ENCODE data around the gene CNTNAP5.
A peak's percentile ranks its signal among the peaks of the same experiment; 100 is the strongest.

Gene CNTNAP5

DNA sequence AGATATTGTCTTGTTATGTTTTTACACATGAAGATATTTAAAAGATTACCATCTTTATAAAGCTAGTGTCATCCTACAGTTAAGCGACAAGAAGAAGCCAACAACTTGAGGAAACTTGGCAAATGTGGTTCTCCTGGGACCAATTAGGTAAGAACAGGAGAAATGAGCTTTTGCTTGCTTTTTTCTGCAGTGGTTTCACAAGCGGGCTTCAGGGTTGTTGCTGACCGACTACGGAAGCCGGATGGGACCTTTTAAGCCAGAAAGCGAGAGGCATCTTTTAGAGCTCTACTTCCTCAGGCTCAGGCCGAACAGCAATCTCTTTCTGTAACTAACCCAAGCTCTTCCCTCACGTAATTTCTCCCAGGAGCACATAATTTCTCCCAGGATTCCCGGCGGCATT, 256.5 kb downstream of the CNTNAP5 start:
- no peak for DNase-seq

DNA sequence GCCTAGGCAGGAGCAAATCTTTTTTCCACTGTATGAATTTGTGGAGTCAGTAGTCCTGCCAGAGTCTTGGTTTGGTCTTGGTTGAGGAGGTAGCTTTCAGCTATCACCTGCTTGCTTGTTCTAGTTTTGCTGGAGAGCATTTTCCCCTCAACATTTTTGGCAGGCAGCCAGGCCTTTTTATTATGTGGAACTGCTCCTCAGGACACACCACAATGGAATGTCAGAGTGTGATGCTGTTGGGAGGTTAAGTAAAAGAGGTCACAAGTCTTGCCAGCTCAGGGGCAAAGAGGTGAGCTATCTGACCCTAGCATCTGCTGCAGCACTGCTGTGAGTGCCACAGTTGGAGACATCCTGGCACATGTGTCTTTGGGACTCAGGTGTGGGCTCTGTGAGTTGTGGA, 258.0 kb downstream of the CNTNAP5 start:
- DNase-seq, result peak; percentile 47

DNA sequence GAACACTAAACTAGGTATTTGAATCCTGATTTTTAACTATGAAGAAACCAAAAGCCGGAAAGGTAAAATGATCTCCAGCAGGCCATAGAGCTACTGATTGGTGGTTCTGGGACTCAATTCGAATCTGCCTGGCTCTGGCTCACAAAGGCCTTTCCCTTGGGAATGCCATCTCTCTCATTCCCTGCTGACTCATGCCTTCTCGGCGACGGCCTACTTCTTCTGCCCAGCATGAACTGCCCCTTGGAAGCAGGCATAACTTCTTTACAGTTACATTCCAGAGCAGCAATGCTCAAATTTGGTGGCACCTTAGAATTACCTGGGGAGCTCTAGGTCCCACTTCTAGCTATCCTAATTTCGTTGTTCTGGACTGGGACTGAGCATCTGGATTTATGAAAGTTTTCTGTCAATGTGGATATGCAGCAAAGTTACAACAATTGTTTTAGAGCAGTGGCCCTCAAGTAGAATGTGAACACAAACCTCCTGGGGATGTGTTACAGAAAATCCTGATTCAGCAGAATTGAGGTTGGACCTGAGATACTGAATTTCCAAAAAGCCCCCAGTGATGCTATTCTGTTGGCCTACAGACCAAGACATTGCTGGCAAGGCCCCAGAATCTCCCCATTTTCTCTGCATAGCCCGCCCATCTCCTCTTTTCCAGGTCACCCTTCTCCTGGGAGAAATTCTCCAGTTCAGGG, 261.1 kb downstream of the CNTNAP5 start:
- no peak for DNase-seq

DNA sequence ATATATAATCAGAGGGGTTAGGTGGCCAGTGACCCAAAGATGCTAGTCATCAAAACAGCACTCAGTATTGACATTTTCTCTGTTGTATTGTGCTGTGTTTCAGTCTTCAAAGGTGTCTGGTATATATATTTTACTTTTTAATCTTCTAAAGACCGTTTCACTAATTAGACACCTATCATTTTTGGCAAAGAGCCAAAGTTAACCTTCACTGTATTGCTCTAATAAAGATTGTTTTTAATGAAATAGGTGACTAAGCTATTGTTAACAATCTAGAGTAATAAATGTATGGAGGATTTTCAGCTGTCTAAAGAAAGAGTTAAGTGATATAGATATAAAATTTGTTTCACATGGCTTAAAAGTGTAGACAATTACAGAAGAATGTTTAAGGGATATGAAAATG, 264.0 kb downstream of the CNTNAP5 start:
- DNase-seq, result no peak

DNA sequence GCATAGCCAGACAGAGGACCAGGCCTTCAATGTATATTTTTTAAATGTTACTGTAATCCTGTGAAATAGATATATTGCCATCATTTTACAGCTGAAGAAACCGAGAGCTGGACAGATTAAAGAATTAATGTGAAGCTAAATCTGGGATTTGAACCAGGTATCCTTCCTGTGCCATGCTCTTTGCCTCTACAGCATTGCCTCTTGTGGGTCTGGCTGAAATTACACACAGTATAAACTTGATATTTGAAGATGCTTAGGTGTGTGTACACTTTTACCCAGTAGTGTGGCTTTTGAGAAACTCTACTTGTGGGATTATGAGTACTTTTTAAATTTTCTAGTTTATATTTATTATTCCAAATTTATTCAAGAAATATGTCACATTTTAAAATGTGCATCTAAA, 264.5 kb downstream of the CNTNAP5 start:
- DNase-seq, result no peak

DNA sequence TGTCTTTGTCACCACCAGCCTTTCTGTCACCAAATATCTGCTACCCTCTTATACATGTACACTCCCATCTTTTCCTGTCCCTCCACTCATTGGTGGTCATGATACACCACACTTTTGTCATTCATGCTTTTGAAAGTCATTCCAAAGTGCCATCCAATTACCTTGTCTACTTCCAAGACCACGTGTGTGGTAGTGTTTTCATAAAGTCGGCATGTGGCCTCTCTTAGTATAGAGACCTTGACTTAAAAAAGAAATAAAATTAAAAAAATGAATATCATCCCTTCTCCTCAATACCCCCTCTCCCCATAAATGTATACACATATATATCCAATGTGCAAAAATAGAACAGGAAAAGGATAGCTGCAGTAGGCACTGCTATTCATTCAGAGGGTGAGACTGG, 271.4 kb downstream of the CNTNAP5 start:
- no peak for DNase-seq

DNA sequence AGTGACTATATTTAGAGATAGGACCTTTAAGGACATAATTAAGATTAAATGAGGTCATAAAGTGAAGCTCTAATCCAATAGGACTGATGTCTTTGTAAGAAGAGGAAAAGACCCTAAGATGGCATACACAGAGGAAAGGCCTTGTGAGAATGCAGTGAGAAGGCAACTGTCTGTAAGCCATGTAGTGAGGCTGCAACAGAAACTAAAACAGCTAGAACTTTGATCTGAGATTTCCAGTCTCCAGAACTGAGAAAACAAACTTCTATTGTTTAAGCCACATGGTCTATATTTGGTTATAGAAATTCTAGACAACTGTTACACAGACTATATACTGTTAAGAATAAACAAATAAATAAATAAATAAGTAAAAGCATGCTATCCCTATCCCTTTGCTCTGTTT, 276.8 kb downstream of the CNTNAP5 start:
- no peak for DNase-seq

DNA sequence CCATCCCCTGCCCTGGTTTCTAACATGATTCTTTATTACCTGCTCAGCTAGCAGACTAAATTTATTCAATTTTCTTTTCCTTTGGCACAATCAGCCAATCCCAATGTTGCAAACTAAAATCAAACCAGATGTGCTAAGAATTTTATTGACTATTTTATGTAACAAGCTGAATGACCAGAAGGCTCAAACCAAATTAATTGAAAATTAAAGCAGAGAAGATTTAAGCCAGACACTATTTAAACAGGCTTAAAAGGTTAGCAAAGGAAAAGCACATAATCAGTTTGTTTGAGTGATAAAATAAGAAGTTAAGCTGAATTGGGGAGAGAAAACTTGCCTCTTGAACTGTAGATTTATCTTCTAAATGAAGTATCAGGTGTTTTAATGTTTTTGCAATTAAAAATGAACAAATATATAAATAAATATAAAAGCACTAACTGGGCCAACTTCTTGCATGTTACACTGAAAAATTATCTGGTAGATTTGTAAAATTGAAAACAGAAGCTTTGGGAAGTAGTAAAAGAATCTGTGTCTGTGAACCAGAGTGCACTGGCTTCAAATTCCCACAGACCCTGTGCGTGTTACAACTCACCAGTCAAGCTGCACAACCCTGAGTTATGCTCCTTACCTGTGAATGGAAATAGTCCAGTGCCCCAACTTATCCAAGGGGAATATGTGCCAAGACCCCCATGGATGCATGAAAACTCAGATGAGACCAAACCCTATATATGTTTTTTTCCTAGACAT, 283.4 kb downstream of the CNTNAP5 start:
- DNase-seq, result no peak

DNA sequence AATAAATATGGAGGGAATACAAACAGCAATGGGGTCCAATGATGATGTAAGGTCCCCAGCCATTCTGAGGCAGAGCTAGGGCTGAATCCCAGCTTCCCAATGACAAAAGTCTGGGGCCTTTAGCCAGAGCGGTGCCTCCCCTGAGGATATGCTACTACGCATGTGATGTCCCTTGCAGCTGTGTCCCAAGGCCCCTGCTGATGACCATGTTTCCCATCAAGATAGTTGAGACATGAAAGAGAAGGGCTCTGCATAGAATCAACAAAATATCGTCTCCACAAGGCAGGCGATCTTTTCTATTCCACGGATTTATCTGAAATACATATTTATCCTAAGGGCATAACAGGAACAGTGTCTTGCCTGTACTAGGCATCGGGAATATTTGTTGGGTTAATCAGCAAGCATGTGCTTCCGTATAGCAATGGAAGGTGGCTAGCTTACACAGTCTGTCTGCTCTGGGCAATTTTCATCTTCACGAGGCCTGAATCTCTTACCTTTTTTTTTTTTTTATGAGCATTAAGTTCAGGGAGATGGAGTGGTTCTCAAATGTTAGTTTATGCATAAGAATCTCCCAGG, 284.6 kb downstream of the CNTNAP5 start:
- no peak for DNase-seq

DNA sequence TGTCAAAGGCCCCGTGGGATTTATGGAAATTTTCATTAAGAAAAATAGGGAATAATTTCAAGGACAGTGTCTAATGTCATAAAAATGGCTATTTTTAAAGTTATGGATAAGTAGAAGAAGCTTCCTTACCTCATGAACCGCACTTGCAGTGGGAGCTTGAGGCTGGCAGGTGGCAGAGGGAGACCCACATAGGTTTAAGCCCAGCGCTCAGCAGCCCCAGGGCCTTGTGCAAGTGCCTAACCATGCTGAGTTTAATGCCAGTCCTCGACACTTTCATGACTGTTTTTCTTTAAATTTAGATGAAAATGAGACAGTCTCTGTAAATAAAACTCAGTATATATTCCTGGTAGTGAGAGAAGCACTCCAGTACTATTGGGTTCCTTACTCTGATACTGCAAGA, 285.6 kb downstream of the CNTNAP5 start:
- DNase-seq, result no peak

DNA sequence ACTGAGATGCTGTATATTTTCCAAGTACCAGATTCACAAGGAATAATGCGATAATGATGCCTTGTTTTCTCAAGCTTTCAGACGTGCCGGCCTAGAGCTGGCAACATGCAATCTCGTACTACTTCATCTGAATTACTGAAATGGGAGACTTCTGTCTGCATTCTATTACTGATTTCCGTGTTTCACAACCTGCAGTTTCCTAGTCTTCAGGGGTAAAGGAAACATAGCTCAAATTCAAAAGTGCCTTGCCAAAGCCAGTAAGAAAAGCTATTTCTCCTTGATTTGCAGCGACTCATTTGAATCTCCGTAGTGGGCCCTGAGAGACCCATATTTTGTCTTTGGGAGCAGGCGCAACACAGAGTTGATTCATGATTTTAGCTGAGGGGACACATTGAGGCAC, 289.0 kb downstream of the CNTNAP5 start:
- DNase-seq, result no peak

DNA sequence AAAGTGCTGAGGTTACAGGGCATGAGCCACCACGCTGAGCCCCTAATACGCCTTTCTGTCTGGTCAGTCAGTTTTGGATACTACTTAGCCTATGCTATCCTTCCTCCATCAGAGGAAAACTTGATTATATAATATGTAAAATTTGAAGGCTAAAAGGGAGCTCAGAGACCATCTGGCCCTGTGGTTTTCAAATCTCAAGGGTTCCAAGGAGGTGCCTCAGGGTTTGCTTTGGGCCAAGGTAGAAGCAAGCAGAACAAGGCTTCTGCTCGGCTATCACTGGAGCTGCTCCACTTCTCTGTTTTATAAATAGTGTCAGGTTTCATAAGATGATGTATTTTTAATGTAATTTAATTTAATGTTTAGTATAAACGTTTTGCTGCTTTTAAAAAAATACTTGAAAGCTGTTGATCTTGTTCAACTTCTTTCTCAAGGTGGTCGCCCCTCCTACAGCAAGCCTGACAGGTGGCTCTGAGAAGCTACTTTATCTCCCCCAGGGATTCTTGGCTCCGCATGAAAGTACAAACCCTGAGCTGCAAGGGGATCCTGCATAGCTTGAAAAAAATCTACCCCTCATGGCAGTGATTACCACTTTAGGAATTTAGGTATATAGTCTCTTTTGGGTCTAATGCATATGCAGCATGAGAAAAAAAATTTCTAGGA, 290.3 kb downstream of the CNTNAP5 start:
- no peak for DNase-seq

DNA sequence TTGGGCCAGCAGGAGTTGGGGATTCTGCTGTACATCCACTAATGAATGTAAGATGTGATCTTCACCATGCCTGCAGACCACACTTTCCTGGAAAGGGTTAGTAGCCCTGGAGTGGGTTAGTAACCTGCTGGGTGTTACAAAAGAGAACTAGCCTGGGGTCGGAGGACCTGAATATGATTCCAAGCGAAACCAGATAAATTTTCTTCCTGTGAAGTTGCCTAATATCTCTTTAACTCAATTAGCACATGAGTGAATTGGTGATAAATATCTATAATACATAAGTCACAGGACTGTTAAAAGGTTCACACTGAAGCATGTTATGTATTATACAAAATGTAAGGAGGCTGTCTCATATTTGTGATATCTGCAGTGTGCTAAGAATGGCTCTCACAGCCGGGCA, 291.0 kb downstream of the CNTNAP5 start:
- no peak for DNase-seq

DNA sequence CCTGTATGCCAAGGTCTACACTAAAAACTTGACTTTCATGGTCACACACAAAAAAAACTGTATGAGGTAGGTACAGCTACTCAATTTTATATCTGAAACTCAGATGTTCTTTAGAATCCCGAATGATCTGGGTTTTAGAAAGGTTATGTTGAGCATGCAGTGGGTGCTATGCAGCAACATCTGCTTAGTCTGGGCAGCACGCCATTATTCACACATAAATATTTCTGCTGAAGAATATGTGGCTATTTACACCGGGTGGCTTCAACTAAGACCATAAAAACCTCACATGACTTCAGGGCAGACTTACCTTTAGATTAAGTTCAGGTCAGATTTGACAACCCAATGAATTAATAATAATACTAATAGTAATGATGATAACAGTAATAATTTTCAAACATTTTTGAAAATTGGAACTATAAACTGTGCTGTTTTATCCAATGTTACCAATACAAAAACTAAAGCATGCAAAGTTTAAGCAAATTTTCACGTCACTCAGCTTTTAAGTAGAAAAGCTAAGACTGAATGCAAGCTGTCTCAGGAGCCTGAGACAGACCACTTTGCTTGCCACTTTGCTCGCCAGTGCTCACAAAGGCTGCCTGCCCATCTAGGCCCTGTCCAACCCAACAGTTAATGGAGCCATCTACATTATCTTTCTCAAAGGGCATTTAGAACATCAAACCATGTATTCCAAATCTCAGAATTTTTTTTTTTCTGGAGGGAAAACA, 292.0 kb downstream of the CNTNAP5 start:
- DNase-seq, result peak; percentile 51

DNA sequence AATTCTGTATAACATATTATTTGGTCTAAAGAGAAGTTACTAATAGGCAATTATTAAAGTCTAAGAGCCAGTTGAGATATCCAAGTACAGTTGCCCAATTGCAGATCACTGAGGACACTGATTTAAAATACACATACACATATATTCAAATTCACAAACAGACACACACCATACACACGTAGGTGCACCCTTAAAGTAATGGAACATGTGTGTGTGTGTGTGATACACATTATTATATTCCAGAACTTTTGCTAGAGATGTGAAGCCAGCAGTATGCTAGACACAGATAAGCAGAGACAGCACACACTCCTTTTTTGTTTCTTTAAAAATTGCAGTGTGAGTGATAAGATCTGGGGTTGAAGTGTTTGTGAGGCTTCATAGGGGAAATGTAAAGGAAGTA, 292.5 kb downstream of the CNTNAP5 start:
- DNase-seq, result no peak

DNA sequence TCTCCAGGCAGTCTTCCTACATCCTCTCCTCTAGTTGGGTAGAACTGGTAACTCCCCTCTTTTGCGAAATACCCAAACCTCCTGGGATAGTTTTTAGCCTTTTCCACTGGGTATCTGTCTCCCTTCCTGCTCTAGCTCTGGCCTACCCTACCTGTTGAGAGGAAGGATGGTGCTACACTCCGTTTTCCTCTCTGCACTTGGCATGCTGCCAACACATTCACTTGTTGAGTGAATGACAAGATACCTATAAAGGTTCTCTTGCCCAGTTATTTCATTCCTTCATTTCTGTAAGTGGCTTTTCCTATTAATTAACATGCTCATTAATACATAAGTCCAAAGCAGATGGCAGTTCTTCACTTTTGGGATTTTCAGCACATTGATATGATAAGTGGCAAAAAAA, 293.8 kb downstream of the CNTNAP5 start:
- peak; percentile 17 for DNase-seq

DNA sequence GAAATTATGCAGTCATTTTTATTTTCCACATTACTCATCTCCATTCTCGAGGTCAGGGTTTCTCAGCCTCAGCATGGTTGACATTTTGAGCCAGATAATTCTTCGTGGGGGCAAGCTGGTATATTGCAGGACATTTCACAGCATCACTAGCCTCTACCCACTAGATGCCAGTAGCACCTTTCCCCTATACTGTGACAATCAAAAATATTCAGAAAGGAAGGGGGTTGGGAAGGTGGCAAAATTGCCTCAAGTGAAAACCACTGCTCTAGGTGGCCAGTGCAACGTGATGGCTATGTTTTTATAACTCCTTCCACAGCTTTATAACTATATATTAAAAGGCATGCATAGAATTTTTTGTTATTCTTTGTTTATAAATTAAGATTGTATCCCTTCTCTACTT, 294.5 kb downstream of the CNTNAP5 start:
- no peak for DNase-seq

DNA sequence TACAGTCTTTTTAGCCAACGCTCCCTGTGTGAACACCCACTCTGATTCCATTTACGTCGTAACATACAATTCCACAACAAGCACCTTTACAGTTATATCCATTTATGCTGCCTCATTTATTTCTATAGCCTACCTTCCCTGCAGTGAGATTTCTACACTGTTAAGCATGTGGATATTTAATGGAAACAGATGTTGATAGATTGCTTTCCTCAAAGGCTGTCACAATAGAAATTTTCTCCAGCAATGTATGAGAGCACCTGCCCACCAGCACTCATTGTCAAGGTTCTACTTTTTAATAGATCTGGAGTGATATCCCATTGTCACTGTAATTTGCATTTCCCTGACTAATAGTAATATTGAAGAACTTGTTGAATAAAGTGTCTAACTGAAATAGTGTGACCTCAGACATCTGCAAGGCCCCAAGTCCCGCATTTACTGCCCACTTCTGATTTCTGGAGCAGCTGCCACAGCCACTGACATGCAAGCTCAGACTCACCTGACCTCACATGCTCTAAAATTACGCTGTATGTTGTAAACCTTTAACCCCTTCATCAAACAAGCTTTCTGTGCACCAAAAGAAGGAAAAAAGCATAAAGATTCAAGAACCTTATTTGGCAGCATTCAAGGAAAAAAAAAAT, 295.1 kb downstream of the CNTNAP5 start:
- DNase-seq, result no peak

DNA sequence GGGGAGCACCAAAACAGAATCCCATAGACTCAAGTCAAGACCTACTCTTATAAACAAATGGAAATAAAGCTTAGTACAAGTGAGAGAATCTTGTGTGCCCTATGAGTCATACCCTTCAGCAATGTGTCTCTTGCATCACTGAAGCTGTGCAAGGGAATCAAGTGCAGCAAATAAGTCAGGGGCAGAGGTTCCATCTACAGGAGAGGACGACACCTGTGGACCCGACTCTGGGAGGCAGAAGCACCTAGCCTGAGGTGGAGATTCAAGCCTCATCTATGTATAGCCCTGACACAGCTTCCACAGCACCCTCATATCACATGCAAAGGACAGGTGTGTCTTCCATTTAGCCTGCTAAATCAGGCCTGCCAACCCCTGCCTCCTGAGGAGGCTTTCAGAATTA, 298.2 kb downstream of the CNTNAP5 start:
- no peak for DNase-seq

DNA sequence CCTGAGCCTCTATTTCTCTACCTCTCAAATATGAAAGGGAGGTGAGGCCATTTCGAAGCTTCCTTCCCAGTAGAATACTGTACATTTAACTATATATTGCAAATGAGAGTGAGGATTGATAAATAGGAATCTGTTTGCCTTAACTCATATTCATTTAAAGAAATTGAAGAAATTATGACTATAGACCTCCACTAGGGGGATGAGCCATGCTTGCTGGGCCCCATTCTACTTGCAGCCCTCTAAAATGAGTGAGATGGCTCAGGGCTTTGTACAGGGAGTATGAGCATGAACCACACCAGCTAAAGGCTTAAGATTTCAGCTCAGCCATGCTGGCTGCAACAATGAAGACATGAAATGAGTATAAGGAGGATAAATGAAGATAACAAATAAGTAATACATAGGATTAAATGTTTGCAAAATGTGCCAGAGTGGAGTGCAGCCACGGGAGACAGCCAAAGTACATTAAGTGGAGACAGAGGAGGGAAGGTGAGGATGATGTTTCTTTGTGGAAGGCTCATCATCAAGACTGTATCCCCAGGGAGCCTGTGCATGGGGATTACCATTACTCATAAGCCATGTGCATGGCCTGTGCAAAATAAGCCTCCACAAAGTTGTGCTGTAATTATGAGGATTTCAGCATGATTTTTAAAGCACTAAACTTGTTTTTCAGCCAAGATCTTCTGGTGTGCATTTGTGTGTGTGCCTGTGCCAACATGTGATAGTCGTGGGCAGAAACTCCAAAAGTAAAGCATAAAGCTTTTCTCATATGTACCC, 300.8 kb downstream of the CNTNAP5 start:
- DNase-seq, result no peak

DNA sequence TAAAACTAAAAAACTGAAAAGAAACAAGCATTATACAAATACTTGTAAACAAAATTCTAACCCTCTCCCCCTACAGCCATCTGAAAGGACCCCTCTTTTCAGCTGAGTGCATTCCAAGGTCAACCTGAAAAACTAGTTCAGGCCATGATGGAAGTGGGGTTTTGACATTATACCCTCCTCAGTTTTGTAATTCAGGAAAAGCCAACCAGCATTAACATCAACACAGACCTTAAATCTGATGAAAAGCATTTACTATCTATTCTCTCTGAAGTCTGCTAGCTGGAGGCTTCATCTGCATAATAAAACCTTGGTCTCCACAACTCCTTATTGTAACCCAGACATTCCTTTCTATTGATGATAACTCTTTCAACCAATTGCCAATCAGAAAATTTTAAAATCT, 302.2 kb downstream of the CNTNAP5 start:
- no peak for DNase-seq

DNA sequence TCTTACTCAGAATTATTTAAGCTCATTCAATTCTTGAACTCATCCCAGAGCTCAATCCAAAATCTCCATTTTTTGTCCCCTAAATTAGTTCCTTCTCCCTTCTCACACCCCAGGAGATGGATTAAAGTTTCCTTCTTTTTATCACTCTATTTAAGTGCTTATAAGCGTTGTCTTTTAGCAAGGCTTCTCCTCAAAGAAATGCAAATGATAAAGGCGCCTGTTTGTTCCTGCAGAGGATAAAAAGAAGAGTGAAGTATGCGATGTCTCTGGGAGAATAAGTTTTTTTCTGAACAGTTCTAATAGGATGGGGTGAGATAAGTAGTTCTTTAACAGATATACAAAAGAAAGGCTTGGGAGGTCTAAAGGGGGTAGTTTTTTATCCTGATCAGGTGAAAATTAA, 303.3 kb downstream of the CNTNAP5 start:
- no peak for DNase-seq

Data from NCI-H2029 (cell line).